ENCODE data around the gene USP13. TPM values are rescaled to one million over a fixed set of nuclear protein-coding genes. Genes with fewer than 3 reads are reported as not detected.

Gene USP13
- total RNA-seq, 4 donors from 2014 or later: 17.4 to 19.8 (median 18.2) TPM

DNA sequence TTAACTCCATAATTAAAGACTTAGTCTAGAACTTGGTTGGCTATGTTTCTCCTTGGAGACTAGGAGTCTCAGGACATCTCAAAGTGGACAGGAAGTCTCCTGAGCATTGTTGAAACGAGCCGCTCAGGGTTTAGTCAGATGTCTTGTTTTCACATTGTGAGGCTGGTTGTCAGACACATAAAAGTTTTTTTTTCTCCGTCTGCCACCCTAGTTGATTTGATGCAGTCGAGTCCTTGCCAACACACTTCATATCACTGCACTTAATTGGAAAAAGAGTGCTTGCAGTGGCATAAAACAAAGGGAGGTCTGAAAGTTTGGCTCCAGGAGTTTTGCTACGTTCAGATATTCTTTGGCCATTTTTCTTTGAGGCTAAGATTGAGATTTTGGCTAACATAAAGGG, 92.9 kb downstream of the USP13 start:
- Histone ChIP-seq H3K4me1 (no peaks in the 10 kb centered on the region), H3K36me3 (no peaks in the 10 kb centered on the region), H3K9me3 (no peaks in the 10 kb centered on the region), H3K27me3 (no peaks in the 10 kb centered on the region), H3K4me3 (no peak overlapping the region), H3K27ac (no peak overlapping the region)
- no peak for DNase-seq
- intact Hi-C loops (cut with DNase I; ENCODE audit: low total_unique reads): no loop called here
- TF ChIP-seq, protein P1, sequence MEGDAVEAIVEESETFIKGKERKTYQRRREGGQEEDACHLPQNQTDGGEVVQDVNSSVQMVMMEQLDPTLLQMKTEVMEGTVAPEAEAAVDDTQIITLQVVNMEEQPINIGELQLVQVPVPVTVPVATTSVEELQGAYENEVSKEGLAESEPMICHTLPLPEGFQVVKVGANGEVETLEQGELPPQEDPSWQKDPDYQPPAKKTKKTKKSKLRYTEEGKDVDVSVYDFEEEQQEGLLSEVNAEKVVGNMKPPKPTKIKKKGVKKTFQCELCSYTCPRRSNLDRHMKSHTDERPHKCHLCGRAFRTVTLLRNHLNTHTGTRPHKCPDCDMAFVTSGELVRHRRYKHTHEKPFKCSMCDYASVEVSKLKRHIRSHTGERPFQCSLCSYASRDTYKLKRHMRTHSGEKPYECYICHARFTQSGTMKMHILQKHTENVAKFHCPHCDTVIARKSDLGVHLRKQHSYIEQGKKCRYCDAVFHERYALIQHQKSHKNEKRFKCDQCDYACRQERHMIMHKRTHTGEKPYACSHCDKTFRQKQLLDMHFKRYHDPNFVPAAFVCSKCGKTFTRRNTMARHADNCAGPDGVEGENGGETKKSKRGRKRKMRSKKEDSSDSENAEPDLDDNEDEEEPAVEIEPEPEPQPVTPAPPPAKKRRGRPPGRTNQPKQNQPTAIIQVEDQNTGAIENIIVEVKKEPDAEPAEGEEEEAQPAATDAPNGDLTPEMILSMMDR (IDR thresholded peaks at IDR 0.05): no peak
- no peak for TF ChIP-seq POLR2A (IDR thresholded peaks at IDR 0.05)

DNA sequence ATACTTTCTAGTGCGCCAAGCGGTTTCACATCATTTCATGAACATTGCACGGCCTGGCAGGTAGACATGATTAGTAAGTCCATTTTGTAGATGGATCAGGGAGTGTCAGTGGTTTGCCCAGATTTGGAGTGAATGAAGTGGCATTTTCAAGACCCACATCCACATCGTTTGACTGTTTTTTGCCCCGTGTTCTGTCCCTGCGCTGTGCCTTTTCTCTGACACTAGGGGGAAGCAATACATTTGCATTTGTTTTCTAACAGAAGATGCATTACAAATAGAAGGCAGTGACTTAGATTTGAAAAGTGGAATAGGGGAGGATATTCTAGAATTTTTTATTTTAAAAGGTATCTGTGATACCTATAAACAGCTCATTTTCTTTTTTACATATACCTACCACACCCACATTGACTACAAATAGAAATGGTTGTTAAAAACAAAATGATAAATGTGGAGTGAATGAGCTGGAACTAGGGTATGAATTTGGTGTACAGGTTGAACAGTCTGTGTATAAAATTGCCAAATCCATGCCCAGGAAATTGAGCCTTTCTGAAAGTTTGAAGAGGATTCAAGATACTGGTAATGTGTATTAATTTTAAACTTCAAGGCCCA, 98.0 kb downstream of the USP13 start:
- H3K36me3 ChIP-seq: no peaks in the 10 kb centered on the region
- intact Hi-C loops (cut with DNase I; ENCODE audit: low total_unique reads): no loop called here
- no peaks in the 10 kb centered on the region for H3K9me3 ChIP-seq
- H3K4me1 ChIP-seq: no peaks in the 10 kb centered on the region
- no peak for TF ChIP-seq POLR2A (IDR thresholded peaks at IDR 0.05)
- TF ChIP-seq, protein P1 (IDR thresholded peaks at IDR 0.05): peak in 1 of 4 experiments; percentile 17
- no peak overlapping the region for H3K27ac ChIP-seq
- no peak for DNase-seq
- H3K27me3 ChIP-seq: no peaks in the 10 kb centered on the region
- no peak overlapping the region for H3K4me3 ChIP-seq

DNA sequence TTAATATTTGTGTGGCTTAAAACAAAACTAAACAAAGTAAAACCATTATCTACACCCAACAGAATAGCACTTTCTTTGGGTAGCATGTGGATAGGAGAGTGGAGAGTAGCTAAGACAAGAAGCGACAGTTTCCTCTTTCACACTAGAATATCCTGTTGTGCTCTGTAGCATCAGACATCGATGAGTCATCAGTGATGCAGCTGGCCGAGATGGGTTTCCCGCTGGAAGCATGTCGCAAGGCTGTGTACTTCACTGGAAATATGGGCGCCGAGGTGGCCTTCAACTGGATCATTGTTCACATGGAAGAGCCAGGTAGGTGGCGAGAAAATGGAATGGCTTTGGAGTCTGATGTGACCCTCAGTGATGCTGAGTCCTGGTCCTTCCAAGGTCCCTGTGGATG, 108.1 kb downstream of the USP13 start:
- no peaks in the 10 kb centered on the region for H3K4me1 ChIP-seq
- H3K4me3 ChIP-seq: no peak overlapping the region
- H3K9me3 ChIP-seq: no peaks in the 10 kb centered on the region
- intact Hi-C loops (cut with DNase I; ENCODE audit: low total_unique reads): no loop called here
- H3K27ac ChIP-seq: no peak overlapping the region
- DNase-seq: no peak
- peaks cover 0 to 3% of the 10 kb centered on the region in 2 donors for H3K36me3 ChIP-seq
- TF ChIP-seq POLR2A (IDR thresholded peaks at IDR 0.05): no peak
- TF ChIP-seq, protein P1 (IDR thresholded peaks at IDR 0.05): no peak
- H3K27me3 ChIP-seq: no peaks in the 10 kb centered on the region

DNA sequence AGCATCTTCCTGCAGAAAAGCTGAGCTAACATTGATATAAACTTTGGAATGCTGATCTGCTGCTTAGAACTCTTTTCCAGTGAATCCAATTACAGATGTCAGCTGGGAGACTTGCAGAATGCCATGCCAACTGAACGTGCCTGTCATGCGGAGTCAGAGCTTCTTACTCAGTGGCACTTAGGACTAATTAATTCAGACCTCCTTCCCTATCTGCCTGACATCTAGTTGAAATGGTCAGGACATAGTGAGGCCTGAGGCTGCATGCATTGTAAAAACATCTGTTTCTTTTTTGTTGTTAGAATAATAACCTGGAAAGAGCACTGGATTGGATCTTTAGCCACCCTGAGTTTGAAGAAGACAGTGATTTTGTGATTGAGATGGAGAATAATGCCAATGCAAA, 112.6 kb downstream of the USP13 start:
- intact Hi-C loops (cut with DNase I; ENCODE audit: low total_unique reads): no loop called here
- H3K4me1 ChIP-seq: no peaks in the 10 kb centered on the region
- TF ChIP-seq, protein P1 (IDR thresholded peaks at IDR 0.05): no peak
- TF ChIP-seq POLR2A (IDR thresholded peaks at IDR 0.05): no peak
- no peak overlapping the region for H3K27ac ChIP-seq
- H3K27me3 ChIP-seq: no peaks in the 10 kb centered on the region
- H3K9me3 ChIP-seq: no peaks in the 10 kb centered on the region
- H3K4me3 ChIP-seq: no peak overlapping the region
- DNase-seq: no peak
- H3K36me3 ChIP-seq: peaks cover 0 to 3% of the 10 kb centered on the region in 2 donors

DNA sequence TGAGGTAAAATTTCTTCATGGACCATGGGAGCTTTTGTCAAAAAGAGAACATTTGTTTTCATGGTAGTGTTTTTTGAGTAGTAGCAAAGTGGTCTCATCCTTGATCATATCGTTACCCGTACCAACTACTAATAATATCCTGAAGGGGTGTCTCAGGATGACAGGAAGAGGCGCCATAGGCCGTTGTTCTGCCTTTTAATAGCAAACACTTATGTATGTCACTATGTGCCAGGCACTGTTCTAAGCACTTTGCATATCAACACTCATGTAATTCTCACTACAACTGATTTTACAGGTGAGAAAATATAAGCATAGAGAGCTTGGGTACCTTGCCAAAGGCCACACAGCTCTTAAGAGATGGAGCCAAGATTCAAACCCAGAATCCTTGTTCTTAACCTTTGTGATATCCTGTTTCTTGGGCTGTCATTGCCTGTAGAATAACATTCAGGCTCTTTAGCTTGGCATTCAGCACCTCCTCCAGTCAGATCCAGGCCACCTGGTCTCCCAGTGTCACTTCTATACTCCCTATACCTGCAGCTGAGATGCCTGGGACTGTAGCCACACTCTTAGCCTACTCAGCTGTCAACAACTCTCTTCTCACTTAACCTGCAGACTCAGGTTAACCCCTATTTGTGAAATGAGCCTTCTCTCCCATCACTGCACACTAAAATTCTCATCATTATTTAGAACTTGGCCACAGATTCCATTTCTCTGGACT, 113.7 kb downstream of the USP13 start:
- no peak for TF ChIP-seq POLR2A (IDR thresholded peaks at IDR 0.05)
- TF ChIP-seq, protein P1 (IDR thresholded peaks at IDR 0.05): no peak
- Histone ChIP-seq H3K27ac (no peak overlapping the region), H3K9me3 (no peaks in the 10 kb centered on the region), H3K36me3 (peaks cover 0 to under 1% of the 10 kb centered on the region in 2 donors), H3K4me1 (no peaks in the 10 kb centered on the region), H3K27me3 (no peaks in the 10 kb centered on the region), H3K4me3 (no peak overlapping the region)
- no peak for DNase-seq
- intact Hi-C loops (cut with DNase I; ENCODE audit: low total_unique reads): no loop called here
